Measurements from ENCODE around the gene DPEP2NB.
A peak's percentile ranks its signal among the peaks of the same experiment; 100 is the strongest.

DNA sequence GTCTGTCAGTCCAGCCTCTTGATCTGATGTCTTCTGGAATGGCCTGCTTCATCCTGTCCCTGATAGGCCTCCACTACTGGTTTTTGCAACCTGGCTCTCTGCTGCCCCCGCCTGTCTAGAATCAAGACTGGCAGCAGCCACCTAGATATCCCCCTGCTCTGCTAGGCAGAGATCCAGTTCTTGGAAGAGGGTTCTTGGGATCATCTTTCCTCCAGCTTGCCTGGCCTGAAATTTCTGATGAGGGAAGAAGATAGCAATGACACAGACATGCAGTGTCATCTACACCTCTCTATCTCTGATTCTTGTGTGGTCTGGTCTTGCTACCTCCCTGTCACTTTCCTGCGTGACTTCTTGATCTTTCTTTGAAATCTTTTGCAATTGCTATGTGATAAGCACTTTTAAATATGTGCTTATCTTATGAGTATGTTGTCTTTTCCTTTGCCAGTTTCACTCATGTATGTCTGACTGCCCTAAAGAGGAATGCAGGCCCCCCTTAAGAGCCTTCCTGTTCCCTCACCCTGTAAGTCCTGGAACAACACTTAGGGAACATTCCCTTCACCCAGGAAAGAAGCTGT is 49.2 kb upstream of the DPEP2NB start:
- TF ChIP-seq CTCF (IDR thresholded peaks at IDR 0.05; ENCODE audit: low read depth, low read length, missing input control) (peak; percentile 83), NR2F2 (IDR thresholded peaks at IDR 0.05) (no peak), ATF3 (IDR thresholded peaks at IDR 0.05) (no peak), GABPA (IDR thresholded peaks at IDR 0.05 in 1 of 2, conservative IDR thresholded peaks at IDR 0.05 in 1 of 2) (no peak), REST (IDR thresholded peaks at IDR 0.05) (no peak), TAF1 (conservative IDR thresholded peaks at IDR 0.05) (no peak), SP1 (IDR thresholded peaks at IDR 0.05) (no peak), FOXA2 (IDR thresholded peaks at IDR 0.05) (no peak), RAD21 (IDR thresholded peaks at IDR 0.05) (peak; percentile 85 to 93), HNF4A (conservative IDR thresholded peaks at IDR 0.05) (no peak), FOXA1 (IDR thresholded peaks at IDR 0.05) (no peak), EGR1 (IDR thresholded peaks at IDR 0.05; ENCODE audit: low read depth in 2 of 2) (no peak)
- TF ChIP-seq, protein P1, sequence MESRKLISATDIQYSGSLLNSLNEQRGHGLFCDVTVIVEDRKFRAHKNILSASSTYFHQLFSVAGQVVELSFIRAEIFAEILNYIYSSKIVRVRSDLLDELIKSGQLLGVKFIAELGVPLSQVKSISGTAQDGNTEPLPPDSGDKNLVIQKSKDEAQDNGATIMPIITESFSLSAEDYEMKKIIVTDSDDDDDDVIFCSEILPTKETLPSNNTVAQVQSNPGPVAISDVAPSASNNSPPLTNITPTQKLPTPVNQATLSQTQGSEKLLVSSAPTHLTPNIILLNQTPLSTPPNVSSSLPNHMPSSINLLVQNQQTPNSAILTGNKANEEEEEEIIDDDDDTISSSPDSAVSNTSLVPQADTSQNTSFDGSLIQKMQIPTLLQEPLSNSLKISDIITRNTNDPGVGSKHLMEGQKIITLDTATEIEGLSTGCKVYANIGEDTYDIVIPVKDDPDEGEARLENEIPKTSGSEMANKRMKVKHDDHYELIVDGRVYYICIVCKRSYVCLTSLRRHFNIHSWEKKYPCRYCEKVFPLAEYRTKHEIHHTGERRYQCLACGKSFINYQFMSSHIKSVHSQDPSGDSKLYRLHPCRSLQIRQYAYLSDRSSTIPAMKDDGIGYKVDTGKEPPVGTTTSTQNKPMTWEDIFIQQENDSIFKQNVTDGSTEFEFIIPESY (IDR thresholded peaks at IDR 0.05) = no peak
- TF ChIP-seq, protein P2, sequence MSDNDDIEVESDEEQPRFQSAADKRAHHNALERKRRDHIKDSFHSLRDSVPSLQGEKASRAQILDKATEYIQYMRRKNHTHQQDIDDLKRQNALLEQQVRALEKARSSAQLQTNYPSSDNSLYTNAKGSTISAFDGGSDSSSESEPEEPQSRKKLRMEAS (IDR thresholded peaks at IDR 0.05) = no peak

All from liver (tissue), 3 donors.